Tibial nerve (tissue), 3 donors: ENCODE measurements around the gene CNOT10.

Experiments
- CTCF ChIP-seq, 5 experiments: fragments of 200-600 bp in 3 of 5; fragments of 450-650 bp in 2 of 5; sonication (generic) in 3 of 5; IDR thresholded peaks; one replicate each; pipeline ENCODE4 v1.5.1; 2016 to 2019; ENCODE audit warnings: antibody characterized with exemption in 5 of 5, mild to moderate bottlenecking in 3 of 5, moderate library complexity in 2 of 5
- POLR2A ChIP-seq, 2 donors: fragments of 450-650 bp; IDR thresholded peaks; one replicate each; pipeline ENCODE4 v1.6.1; 2017; ENCODE audit warnings: antibody characterized with exemption in 2 of 2, mild to moderate bottlenecking in 2 of 2, moderate library complexity in 2 of 2

- TF ChIP-seq POLR2A (IDR thresholded peaks at IDR 0.05) = no peak
- TF ChIP-seq CTCF (IDR thresholded peaks at IDR 0.05) = no peak
Observed at GRCh38 chr3:32764481-32764880, 79.5 kb downstream of the CNOT10 start.
